SU-DHL-6 (cell line): ENCODE results near the gene COL5A1.

ENCODE experiments used
- EZH2phosphoT487 ChIP-seq: fragments of 200-600 bp; sonication (generic), shearing (Covaris generic); conservative IDR thresholded peaks from 2 replicates; pipeline ENCODE4 v1.6.1; 2018; ENCODE audit warnings: mild to moderate bottlenecking, antibody characterized with exemption, low read length, moderate library complexity, mixed read lengths
- TF ChIP-seq, protein P1 (sequence below): fragments of 200-600 bp; sonication (generic); IDR thresholded peaks from one replicate; pipeline ENCODE4 v1.5.1; 2017; ENCODE audit warnings: antibody characterized with exemption, mild to moderate bottlenecking, low read length, moderate library complexity; ENCODE audit not compliant: insufficient read depth, poor library complexity, severe bottlenecking

- TF ChIP-seq EZH2phosphoT487, result no peak
- TF ChIP-seq, protein P1, sequence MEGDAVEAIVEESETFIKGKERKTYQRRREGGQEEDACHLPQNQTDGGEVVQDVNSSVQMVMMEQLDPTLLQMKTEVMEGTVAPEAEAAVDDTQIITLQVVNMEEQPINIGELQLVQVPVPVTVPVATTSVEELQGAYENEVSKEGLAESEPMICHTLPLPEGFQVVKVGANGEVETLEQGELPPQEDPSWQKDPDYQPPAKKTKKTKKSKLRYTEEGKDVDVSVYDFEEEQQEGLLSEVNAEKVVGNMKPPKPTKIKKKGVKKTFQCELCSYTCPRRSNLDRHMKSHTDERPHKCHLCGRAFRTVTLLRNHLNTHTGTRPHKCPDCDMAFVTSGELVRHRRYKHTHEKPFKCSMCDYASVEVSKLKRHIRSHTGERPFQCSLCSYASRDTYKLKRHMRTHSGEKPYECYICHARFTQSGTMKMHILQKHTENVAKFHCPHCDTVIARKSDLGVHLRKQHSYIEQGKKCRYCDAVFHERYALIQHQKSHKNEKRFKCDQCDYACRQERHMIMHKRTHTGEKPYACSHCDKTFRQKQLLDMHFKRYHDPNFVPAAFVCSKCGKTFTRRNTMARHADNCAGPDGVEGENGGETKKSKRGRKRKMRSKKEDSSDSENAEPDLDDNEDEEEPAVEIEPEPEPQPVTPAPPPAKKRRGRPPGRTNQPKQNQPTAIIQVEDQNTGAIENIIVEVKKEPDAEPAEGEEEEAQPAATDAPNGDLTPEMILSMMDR, result no peak
These were observed 79.2 kb downstream of the COL5A1 start for GRCh38 chr9:134720796-134721195.
